ENCODE data around the gene SSR3. TPM values are rescaled to one million over a fixed set of nuclear protein-coding genes. Genes with fewer than 3 reads are reported as not detected.

The SSR3 gene
- 100 to 1,000 TPM; 134 to 223 (median 176) TPM for total RNA-seq

DNA sequence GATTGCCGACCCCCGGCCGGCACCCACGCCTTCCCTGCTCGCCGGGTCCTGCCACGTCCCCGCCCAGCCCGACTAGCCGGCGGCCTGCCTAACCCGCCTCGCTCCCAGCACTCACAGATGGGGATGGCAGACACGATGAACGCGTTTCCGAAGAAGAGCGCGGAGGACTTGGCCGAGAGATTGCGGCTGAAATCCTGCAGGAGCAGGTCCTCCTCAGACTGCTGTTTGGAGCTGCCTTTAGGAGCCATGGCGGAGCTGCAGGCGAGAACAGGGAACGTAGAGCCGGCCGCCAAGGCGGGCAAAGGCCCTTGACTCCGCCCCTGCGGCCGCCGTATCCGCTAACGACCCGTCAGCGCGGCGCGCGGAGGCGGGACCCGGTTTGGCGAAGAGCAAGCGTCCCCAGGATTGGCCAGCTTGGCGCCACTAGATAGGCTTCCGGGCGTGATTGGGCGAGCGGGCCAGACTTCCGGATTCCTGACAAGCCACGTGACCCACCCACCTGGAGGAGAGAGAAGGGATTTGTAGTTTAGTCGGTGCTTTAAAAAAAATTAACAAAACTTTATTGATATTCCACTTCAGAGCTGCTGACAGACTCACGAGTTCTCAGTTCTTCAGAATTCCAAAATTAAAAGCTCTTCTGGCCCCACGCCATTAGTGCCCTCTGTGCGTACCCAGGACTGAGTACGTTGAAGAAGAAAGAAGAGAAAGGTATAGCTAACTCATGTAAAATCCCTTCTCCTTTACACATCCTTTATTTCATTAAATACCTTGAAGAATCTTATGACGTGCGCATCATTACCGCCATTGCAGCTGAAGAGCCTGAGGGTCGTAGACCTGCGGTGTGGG, at the start of gene SSR3:
Gene SSR3 (minus strand): TSS at position 276 of the 846 bp plus-strand sequence. CDS start 28 bp downstream, at position 248.
- peak; percentile 100 for DNase-seq
- Histone ChIP-seq H3K4me1 (peaks cover 35 to 49% of the 10 kb centered on the region in 2 donors), H3K36me3 (peaks cover 0 to 2% of the 10 kb centered on the region in 2 donors), H3K27me3 (no peaks in the 10 kb centered on the region), H3K9me3 (no peaks in the 10 kb centered on the region), H3K27ac (peak within 1 kb of the TSS; percentile 76 to 86 (median 85)), H3K4me3 (replicated peaks in 1 of 3) (peak within 1 kb of the TSS; percentile 66 to 95 (median 83))
- WGBS, 2 donors, result 5 to 12% methylated on average over 17 to 44 of the region's 60 CpGs
- intact Hi-C loops (cut with DNase I), result loop anchor here (10.0 kb wide), 2 partner anchors 120 to 530 kb away; partner anchors contain the start of gene TIPARP
- TF ChIP-seq, protein P1, sequence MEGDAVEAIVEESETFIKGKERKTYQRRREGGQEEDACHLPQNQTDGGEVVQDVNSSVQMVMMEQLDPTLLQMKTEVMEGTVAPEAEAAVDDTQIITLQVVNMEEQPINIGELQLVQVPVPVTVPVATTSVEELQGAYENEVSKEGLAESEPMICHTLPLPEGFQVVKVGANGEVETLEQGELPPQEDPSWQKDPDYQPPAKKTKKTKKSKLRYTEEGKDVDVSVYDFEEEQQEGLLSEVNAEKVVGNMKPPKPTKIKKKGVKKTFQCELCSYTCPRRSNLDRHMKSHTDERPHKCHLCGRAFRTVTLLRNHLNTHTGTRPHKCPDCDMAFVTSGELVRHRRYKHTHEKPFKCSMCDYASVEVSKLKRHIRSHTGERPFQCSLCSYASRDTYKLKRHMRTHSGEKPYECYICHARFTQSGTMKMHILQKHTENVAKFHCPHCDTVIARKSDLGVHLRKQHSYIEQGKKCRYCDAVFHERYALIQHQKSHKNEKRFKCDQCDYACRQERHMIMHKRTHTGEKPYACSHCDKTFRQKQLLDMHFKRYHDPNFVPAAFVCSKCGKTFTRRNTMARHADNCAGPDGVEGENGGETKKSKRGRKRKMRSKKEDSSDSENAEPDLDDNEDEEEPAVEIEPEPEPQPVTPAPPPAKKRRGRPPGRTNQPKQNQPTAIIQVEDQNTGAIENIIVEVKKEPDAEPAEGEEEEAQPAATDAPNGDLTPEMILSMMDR (IDR thresholded peaks at IDR 0.05), result peak in 4 of 6 experiments; percentile 33 to 78 (median 62)
- peak; percentile 90 to 94 for TF ChIP-seq POLR2A (IDR thresholded peaks at IDR 0.05)

DNA sequence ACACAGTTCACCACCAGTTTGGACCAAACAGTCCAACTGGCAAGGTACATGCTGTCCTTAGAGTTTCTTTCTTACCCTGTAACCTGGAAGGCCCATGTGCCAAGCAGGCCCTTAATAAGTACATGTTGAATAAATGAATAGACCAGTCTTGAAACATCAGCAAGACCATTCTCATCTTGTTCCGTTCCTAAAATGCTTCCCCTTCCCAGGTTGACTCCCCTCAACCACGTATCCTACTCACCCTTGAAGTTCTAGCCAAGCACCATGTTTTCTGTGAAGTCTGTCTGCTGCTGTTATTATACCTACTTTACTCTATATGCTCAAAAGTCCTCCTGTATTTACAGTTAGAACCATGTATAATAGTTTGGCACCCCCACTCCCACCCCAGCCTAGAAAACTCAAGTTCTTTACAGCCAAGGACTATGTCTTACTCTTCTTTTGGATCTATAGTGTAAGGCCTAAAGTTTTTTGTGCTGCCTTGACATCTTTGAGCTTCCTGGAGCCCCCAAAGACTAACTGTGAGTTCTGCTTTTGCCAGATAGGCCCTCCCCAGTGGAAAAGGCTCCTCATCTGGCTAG, 49.2 kb upstream of the SSR3 start:
- intact Hi-C loops (cut with DNase I), result no loop called here
- no peak overlapping the region for H3K27ac ChIP-seq

DNA sequence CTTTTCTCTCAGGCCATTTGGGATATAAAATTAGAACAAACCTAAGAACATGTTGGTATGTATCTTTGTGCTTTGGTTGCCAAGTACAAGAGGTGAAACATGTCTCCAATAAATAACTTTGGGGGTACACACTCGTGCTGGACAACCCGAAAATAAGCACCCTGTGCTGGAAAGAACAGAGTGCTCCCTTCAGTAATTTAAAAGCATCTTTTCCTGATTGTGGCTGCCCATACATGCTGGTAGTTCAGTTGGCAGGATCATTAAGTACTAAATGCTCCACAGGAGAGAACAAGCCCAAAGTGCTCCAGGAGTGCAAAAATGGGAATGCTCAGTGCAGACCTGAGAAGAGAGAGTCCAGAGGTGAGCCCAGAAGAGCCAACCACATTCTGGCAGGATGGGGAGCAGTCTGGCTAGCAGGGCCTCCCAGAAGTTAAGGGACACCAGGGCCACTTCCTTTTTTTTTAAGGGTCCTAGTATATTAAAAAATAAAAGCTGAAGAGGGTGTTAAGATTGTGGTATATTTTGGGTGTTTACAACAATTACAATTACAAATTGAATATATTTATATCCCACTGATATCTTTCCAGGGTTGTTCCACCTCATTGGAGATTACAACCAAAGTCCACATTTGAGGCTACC, 48.6 kb upstream of the SSR3 start:
- intact Hi-C loops (cut with DNase I), result no loop called here
- Histone ChIP-seq H3K4me3 (replicated peaks in 1 of 3) (no peak overlapping the region), H3K36me3 (no peaks in the 10 kb centered on the region), H3K27me3 (no peaks in the 10 kb centered on the region), H3K27ac (no peak overlapping the region), H3K9me3 (no peaks in the 10 kb centered on the region), H3K4me1 (peaks cover 3 to 16% of the 10 kb centered on the region in 2 donors)
- 84 to 97% methylated on average over 2 of the region's 2 CpGs for WGBS, 2 donors
- TF ChIP-seq, protein P1 (IDR thresholded peaks at IDR 0.05), result no peak
- DNase-seq, result no peak

More for the DNA sequence above, 49.2 kb upstream of the SSR3 start:
- TF ChIP-seq POLR2A (IDR thresholded peaks at IDR 0.05), result no peak
- TF ChIP-seq, protein P1 (IDR thresholded peaks at IDR 0.05), result no peak
- no peak for DNase-seq
- WGBS, 2 donors, result 95 to 98% methylated on average over 2 of the region's 2 CpGs
- no peaks in the 10 kb centered on the region for H3K36me3 ChIP-seq
- peaks cover 3 to 16% of the 10 kb centered on the region in 2 donors for H3K4me1 ChIP-seq
- no peaks in the 10 kb centered on the region for H3K9me3 ChIP-seq
- no peaks in the 10 kb centered on the region for H3K27me3 ChIP-seq
- no peak overlapping the region for H3K4me3 ChIP-seq (replicated peaks in 1 of 3)

DNA sequence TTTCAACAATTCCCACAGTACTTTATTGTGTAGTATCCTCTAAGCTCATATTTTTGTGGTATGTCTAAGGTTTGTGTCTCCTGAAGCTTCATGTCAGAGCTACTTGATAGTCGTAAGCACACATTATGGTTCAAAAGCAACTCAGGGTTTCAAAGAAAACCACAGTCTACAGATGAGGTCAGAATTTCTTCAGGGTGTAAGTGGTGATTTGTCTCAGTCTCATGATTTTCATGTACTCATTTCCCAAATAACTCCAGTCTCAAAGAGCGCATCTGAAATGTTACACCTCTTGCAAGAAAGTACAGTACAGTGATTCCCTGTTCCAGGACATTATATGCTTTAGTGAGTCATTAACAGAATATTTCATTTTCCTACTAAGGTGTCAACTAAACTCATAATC, 47.5 kb upstream of the SSR3 start:
- DNase-seq, result no peak
- intact Hi-C loops (cut with DNase I), result no loop called here
- Histone ChIP-seq H3K4me3 (replicated peaks in 1 of 3) (no peak overlapping the region), H3K36me3 (no peaks in the 10 kb centered on the region), H3K9me3 (no peaks in the 10 kb centered on the region), H3K27ac (no peak overlapping the region), H3K27me3 (no peaks in the 10 kb centered on the region), H3K4me1 (peaks cover 3 to 16% of the 10 kb centered on the region in 2 donors)
- WGBS, 2 donors, result 95 to 98% methylated on average over 2 of the region's 2 CpGs
- no peak for TF ChIP-seq POLR2A (IDR thresholded peaks at IDR 0.05)
- TF ChIP-seq, protein P1 (IDR thresholded peaks at IDR 0.05), result no peak

All from thyroid gland (tissue), 4 donors.